Measurements from ENCODE around the gene IQSEC1. TPM values are rescaled to one million over a fixed set of nuclear protein-coding genes. Genes with fewer than 3 reads are reported as not detected.

The IQSEC1 gene
- total and polyA plus RNA-seq, 2 experiments from 2014 or later, result 8.0 to 51.9 TPM

GRCh38 chr3:12890610-12891390, 182.4 kb downstream of the IQSEC1 start:
- Histone ChIP-seq H3K36me3 (ENCODE audit: insufficient read depth) (no peaks in the 10 kb centered on the region), H3F3A (replicated peaks; ENCODE audit: low read depth) (no peaks in the 10 kb centered on the region), H3K9me2 (ENCODE audit: insufficient read depth) (no peaks in the 10 kb centered on the region), H3K27ac (ENCODE audit: low read depth) (no peak overlapping the region), H3K79me2 (replicated peaks; ENCODE audit: insufficient read depth) (no peaks in the 10 kb centered on the region), H2AFZ (no peak overlapping the region), H3K4me2 (no peak overlapping the region), H4K20me1 (replicated peaks; ENCODE audit: insufficient read depth) (0 out of 2 replicates have a peak, but pooled peaks cover 3% of the 10 kb centered on the region), H3K4me3 (no peak overlapping the region), H3K27me3 (ENCODE audit: insufficient read depth) (peaks cover 10% of the 10 kb centered on the region; the same call in 1 of the 2 replicates), H3K4me1 (ENCODE audit: insufficient read depth) (no peaks in the 10 kb centered on the region)
- TF ChIP-seq CTCF (conservative IDR thresholded peaks at IDR 0.05; ENCODE audit: low read depth in 2 of 2) (peak; percentile 35 to 72), NANOG (IDR thresholded peaks at IDR 0.05; ENCODE audit: borderline replicate concordance) (no peak)
- Mint-ChIP-seq H3K36me3 (ENCODE audit: low read depth) (no peaks in the 10 kb centered on the region; the same call in 2 of the 3 replicates), H3K4me3 (no peak overlapping the region), H3K27me3 (ENCODE audit: insufficient read depth, low read depth, poor library complexity) (peaks cover 21% of the 10 kb centered on the region), H3K27ac (no peak overlapping the region), H3K9me3 (no peaks in the 10 kb centered on the region), H3K4me1 (peaks cover 10% of the 10 kb centered on the region)
- DNase-seq (ENCODE audit: low spot score), result no peak
- ATAC-seq, result no peak; the same call in 2 of the 3 replicates

GRCh38 chr3:12886736-12887135, 186.5 kb downstream of the IQSEC1 start:
- Mint-ChIP-seq H3K27ac (no peak overlapping the region), H3K4me1 (peaks cover 8% of the 10 kb centered on the region), H3K9me3 (peaks cover 5% of the 10 kb centered on the region; the same call in 1 of the 3 replicates), H3K27me3 (ENCODE audit: insufficient read depth, low read depth, poor library complexity) (peaks cover 11% of the 10 kb centered on the region), H3K4me3 (no peak overlapping the region), H3K36me3 (ENCODE audit: low read depth) (no peaks in the 10 kb centered on the region; the same call in 2 of the 3 replicates)
- DNase-seq (ENCODE audit: low spot score) (no peak), ATAC-seq (no peak)
- Histone ChIP-seq H3K79me2 (replicated peaks; ENCODE audit: insufficient read depth) (no peaks in the 10 kb centered on the region), H4K20me1 (replicated peaks; ENCODE audit: insufficient read depth) (0 out of 2 replicates have a peak, but pooled peaks cover 3% of the 10 kb centered on the region), H3F3A (replicated peaks; ENCODE audit: low read depth) (no peaks in the 10 kb centered on the region), H3K36me3 (ENCODE audit: insufficient read depth) (no peaks in the 10 kb centered on the region), H3K9me2 (ENCODE audit: insufficient read depth) (no peaks in the 10 kb centered on the region), H3K4me1 (ENCODE audit: insufficient read depth) (no peaks in the 10 kb centered on the region), H3K4me3 (no peak overlapping the region), H3K27me3 (ENCODE audit: insufficient read depth) (peaks cover 14% of the 10 kb centered on the region; the same call in 1 of the 2 replicates), H3K4me2 (no peak overlapping the region), H2AFZ (no peak overlapping the region), H3K27ac (ENCODE audit: low read depth) (no peak overlapping the region)
- TF ChIP-seq REST (IDR thresholded peaks at IDR 0.05; ENCODE audit: unreplicated experiment), result no peak
- TF ChIP-seq ZNF114 (CRISPR knock-in tag; IDR thresholded peaks at IDR 0.05), result no peak
- TF ChIP-seq JUNB (IDR thresholded peaks at IDR 0.05; ENCODE audit: unreplicated experiment), result no peak
- TF ChIP-seq NANOG (IDR thresholded peaks at IDR 0.05; ENCODE audit: borderline replicate concordance), result no peak
- TF ChIP-seq ZNF331 (CRISPR knock-in tag; IDR thresholded peaks at IDR 0.05; ENCODE audit: low read depth), result no peak
- TF ChIP-seq POLR2AphosphoS5 (IDR thresholded peaks at IDR 0.05; ENCODE audit: low read depth), result no peak
- no peak for TF ChIP-seq STAT1 (IDR thresholded peaks at IDR 0.05; ENCODE audit: unreplicated experiment)
- no peak for TF ChIP-seq EZH2phosphoT487 (IDR thresholded peaks at IDR 0.05; ENCODE audit: unreplicated experiment)
- TF ChIP-seq EZH2 (IDR thresholded peaks at IDR 0.05; ENCODE audit: low read depth, unreplicated experiment), result no peak
- TF ChIP-seq CTCF (conservative IDR thresholded peaks at IDR 0.05; ENCODE audit: low read depth in 2 of 2), result no peak
- no peak for TF ChIP-seq CREB1 (CRISPR knock-in tag; IDR thresholded peaks at IDR 0.05; ENCODE audit: low read depth)
- TF ChIP-seq ETS1 (IDR thresholded peaks at IDR 0.05), result no peak
